Activated CD8-positive, alpha-beta memory T cell treated with anti-CD3 and anti-CD28 coated beads, Interleukin-2, amount 50 U/mL, for 1 hour (primary cell): ENCODE measurements around the gene LRRC3B.
"Not testable (repeated sequence)": the region's sequence is repeated elsewhere in the genome, so short reads cannot be mapped to it uniquely, and the experiment has no call there.

Experiments used
- DNase-seq: peaks from one replicate; pipeline ENCODE4 v3.0.0-alpha.2; 2020; ENCODE audit errors: extremely low read depth

The LRRC3B gene

GRCh38 chr3:26622621-26623418 lies at the start of gene LRRC3B:
LRRC3B (plus strand) TSS chr3:26622772; CDS start chr3:26709673, 86,901 bp downstream.
- DNase-seq = no peak

GRCh38 chr3:26574766-26575165 lies 47.8 kb upstream of the LRRC3B start:
- no peak for DNase-seq

GRCh38 chr3:26579116-26579515 lies 43.5 kb upstream of the LRRC3B start:
- no peak for DNase-seq

- no peak for DNase-seq
Measured at GRCh38 chr3:26587571-26587970, 35.0 kb upstream of the LRRC3B start.

- no peak for DNase-seq
Measured at GRCh38 chr3:26588931-26589330, 33.6 kb upstream of the LRRC3B start.

GRCh38 chr3:26589678-26590077 lies 32.9 kb upstream of the LRRC3B start:
- DNase-seq = no peak

- no peak for DNase-seq
Measured at GRCh38 chr3:26590919-26591484, 31.6 kb upstream of the LRRC3B start.

- DNase-seq = no peak
Measured at GRCh38 chr3:26591926-26592325, 30.6 kb upstream of the LRRC3B start.

GRCh38 chr3:26592451-26592850 lies 30.1 kb upstream of the LRRC3B start:
- DNase-seq = no peak

GRCh38 chr3:26596335-26596734 lies 26.2 kb upstream of the LRRC3B start:
- no peak for DNase-seq

- not testable (repeated sequence) for DNase-seq
Measured at GRCh38 chr3:26603311-26603710, 19.3 kb upstream of the LRRC3B start.

- not testable (repeated sequence) for DNase-seq
Measured at GRCh38 chr3:26603771-26604170, 18.8 kb upstream of the LRRC3B start.

- DNase-seq = no peak
Measured at GRCh38 chr3:26614006-26614685, 8.4 kb upstream of the LRRC3B start.

GRCh38 chr3:26621176-26621575 lies 1.4 kb upstream of the LRRC3B start:
- no peak for DNase-seq

- DNase-seq = no peak
Measured at GRCh38 chr3:26621906-26622620, 509 bp upstream of the LRRC3B start.

GRCh38 chr3:26623419-26624208 lies 1.0 kb downstream of the LRRC3B start:
- no peak for DNase-seq

- DNase-seq = no peak
Measured at GRCh38 chr3:26624209-26624765, 1.7 kb downstream of the LRRC3B start.

GRCh38 chr3:26625187-26625586 lies 2.6 kb downstream of the LRRC3B start:
- DNase-seq = no peak

- no peak for DNase-seq
Measured at GRCh38 chr3:26627080-26627479, 4.5 kb downstream of the LRRC3B start.

GRCh38 chr3:26628915-26629314 lies 6.3 kb downstream of the LRRC3B start:
- DNase-seq = no peak
